KMS-11 (cell line): ENCODE results near the gene SLC38A4.

ENCODE experiments used
- H2AFZ ChIP-seq: fragments of 200-600 bp; sonication (generic); 2 replicates; pipeline ENCODE4 v1.6.1; 2016; ENCODE audit warnings: antibody characterized with exemption, mixed run types, low read depth
- H3K27ac ChIP-seq: fragments of 200-600 bp; sonication (generic); 2 replicates; pipeline ENCODE4 v1.6.1; 2016; ENCODE audit warnings: mild to moderate bottlenecking, mixed run types
- H3K27me3 ChIP-seq: fragments of 200-600 bp; sonication (generic); 2 replicates; pipeline ENCODE4 v1.6.1; 2017; ENCODE audit warnings: mild to moderate bottlenecking, low read depth, mixed run types, moderate library complexity; ENCODE audit not compliant: insufficient read depth
- H3K36me3 ChIP-seq: fragments of 200-600 bp; sonication (generic); 2 replicates; pipeline ENCODE4 v1.6.1; 2017; ENCODE audit warnings: mild to moderate bottlenecking, mixed run types; ENCODE audit not compliant: insufficient read depth
- H3K4me1 ChIP-seq: fragments of 200-600 bp; sonication (generic); 2 replicates; pipeline ENCODE4 v1.6.1; 2016; ENCODE audit warnings: mild to moderate bottlenecking, low read depth, mixed run types; ENCODE audit not compliant: poor library complexity, severe bottlenecking
- H3K4me2 ChIP-seq: fragments of 200-600 bp; sonication (generic); 2 replicates; pipeline ENCODE4 v1.7.0; 2016; ENCODE audit warnings: mild to moderate bottlenecking, mixed run types
- H3K4me3 ChIP-seq: fragments of 200-600 bp; sonication (generic); IDR thresholded peaks from 2 replicates; pipeline ENCODE4 v1.6.1; 2017; ENCODE audit warnings: low read depth, low read length, mixed read lengths; ENCODE audit not compliant: insufficient read depth
- H3K79me2 ChIP-seq: fragments of 200-600 bp; sonication (generic); 2 replicates; pipeline ENCODE4 v1.6.1; 2016; ENCODE audit warnings: low read depth, mixed run types; ENCODE audit not compliant: insufficient read depth
- H3K9ac ChIP-seq: fragments of 200-600 bp; sonication (generic); 2 replicates; pipeline ENCODE4 v1.6.1; 2016; ENCODE audit warnings: mild to moderate bottlenecking, mixed run types
- H4K20me1 ChIP-seq: fragments of 200-600 bp; sonication (generic); 2 replicates; pipeline ENCODE4 v1.6.1; 2016; ENCODE audit warnings: mild to moderate bottlenecking, mixed run types; ENCODE audit not compliant: insufficient read depth
- CTCF ChIP-seq: fragments of 200-600 bp; sonication (generic); conservative IDR thresholded peaks from 2 replicates; pipeline ENCODE4 v1.6.1; 2017; ENCODE audit warnings: low read depth, mild to moderate bottlenecking, antibody characterized with exemption, low read length, moderate library complexity, mixed read lengths

Gene SLC38A4

GRCh38 chr12:46763230-46763629 is 62.6 kb downstream of the SLC38A4 start:
- H2AFZ ChIP-seq, result no peak overlapping the region
- no peak overlapping the region for H3K27ac ChIP-seq
- TF ChIP-seq CTCF, result no peak
- H3K36me3 ChIP-seq, result no peaks in the 10 kb centered on the region
- H3K9ac ChIP-seq, result no peak overlapping the region
- H3K27me3 ChIP-seq, result no peaks in the 10 kb centered on the region
- H3K79me2 ChIP-seq, result no peaks in the 10 kb centered on the region
- no peaks in the 10 kb centered on the region for H4K20me1 ChIP-seq
- no peaks in the 10 kb centered on the region for H3K4me1 ChIP-seq
- H3K4me3 ChIP-seq, result no peak overlapping the region
- no peak overlapping the region for H3K4me2 ChIP-seq

GRCh38 chr12:46754550-46754949 is 71.2 kb downstream of the SLC38A4 start:
- H3K9ac ChIP-seq, result no peak overlapping the region
- H3K4me3 ChIP-seq, result no peak overlapping the region
- no peak for TF ChIP-seq CTCF

GRCh38 chr12:46752396-46752795 is 73.4 kb downstream of the SLC38A4 start:
- H3K4me1 ChIP-seq, result no peaks in the 10 kb centered on the region
- H3K27ac ChIP-seq, result no peak overlapping the region
- H4K20me1 ChIP-seq, result no peaks in the 10 kb centered on the region
- no peaks in the 10 kb centered on the region for H3K27me3 ChIP-seq
- no peak for TF ChIP-seq CTCF
- H3K36me3 ChIP-seq, result no peaks in the 10 kb centered on the region
- no peak overlapping the region for H3K4me2 ChIP-seq
- H2AFZ ChIP-seq, result no peak overlapping the region
- H3K9ac ChIP-seq, result no peak overlapping the region
- H3K4me3 ChIP-seq, result no peak overlapping the region
- H3K79me2 ChIP-seq, result no peaks in the 10 kb centered on the region

More at GRCh38 chr12:46754550-46754949, 71.2 kb downstream of the SLC38A4 start:
- H3K4me2 ChIP-seq, result no peak overlapping the region
- H2AFZ ChIP-seq, result no peak overlapping the region
- H3K4me1 ChIP-seq, result no peaks in the 10 kb centered on the region
- no peak overlapping the region for H3K27ac ChIP-seq
- H3K79me2 ChIP-seq, result no peaks in the 10 kb centered on the region
- H4K20me1 ChIP-seq, result no peaks in the 10 kb centered on the region
- no peaks in the 10 kb centered on the region for H3K27me3 ChIP-seq
- H3K36me3 ChIP-seq, result no peaks in the 10 kb centered on the region

GRCh38 chr12:46751173-46751572 is 74.6 kb downstream of the SLC38A4 start:
- no peak overlapping the region for H2AFZ ChIP-seq
- no peaks in the 10 kb centered on the region for H3K36me3 ChIP-seq
- no peak overlapping the region for H3K4me3 ChIP-seq
- H4K20me1 ChIP-seq, result no peaks in the 10 kb centered on the region
- no peaks in the 10 kb centered on the region for H3K4me1 ChIP-seq
- no peaks in the 10 kb centered on the region for H3K27me3 ChIP-seq
- no peak overlapping the region for H3K4me2 ChIP-seq
- no peak for TF ChIP-seq CTCF
- H3K9ac ChIP-seq, result no peak overlapping the region
- H3K27ac ChIP-seq, result no peak overlapping the region
- H3K79me2 ChIP-seq, result no peaks in the 10 kb centered on the region

- Histone ChIP-seq H3K36me3 (no peaks in the 10 kb centered on the region), H3K27me3 (no peaks in the 10 kb centered on the region), H3K9ac (no peak overlapping the region), H3K4me1 (no peaks in the 10 kb centered on the region), H3K4me2 (no peak overlapping the region), H3K27ac (no peak overlapping the region), H3K79me2 (no peaks in the 10 kb centered on the region), H3K4me3 (no peak overlapping the region), H2AFZ (no peak overlapping the region), H4K20me1 (no peaks in the 10 kb centered on the region)
- TF ChIP-seq CTCF, result no peak
These were observed 76.5 kb downstream of the SLC38A4 start for GRCh38 chr12:46749322-46749721.
